Measurements from ENCODE around the gene CYBB.
"Not testable (repeated sequence)": the region's sequence is repeated elsewhere in the genome, so short reads cannot be mapped to it uniquely, and the experiment has no call there.

The CYBB gene

DNA sequence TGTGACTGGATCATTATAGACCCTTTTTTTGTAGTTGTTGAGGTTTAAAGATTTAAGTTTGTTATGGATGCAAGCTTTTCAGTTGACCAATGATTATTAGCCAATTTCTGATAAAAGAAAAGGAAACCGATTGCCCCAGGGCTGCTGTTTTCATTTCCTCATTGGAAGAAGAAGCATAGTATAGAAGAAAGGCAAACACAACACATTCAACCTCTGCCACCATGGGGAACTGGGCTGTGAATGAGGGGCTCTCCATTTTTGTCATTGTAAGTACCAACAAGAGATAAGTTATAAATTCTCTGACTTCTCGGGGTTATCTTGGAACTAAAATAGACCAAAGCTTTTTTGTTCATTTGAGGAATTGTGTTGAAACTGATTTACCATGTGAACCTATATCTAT lies at the start of gene CYBB:
Gene CYBB, plus strand, starts transcription at position 203 of the 400 bp plus-strand sequence. Its CDS starts 19 bp downstream, at position 222.
- no peak for DNase-seq (ENCODE audit: low spot score)

DNA sequence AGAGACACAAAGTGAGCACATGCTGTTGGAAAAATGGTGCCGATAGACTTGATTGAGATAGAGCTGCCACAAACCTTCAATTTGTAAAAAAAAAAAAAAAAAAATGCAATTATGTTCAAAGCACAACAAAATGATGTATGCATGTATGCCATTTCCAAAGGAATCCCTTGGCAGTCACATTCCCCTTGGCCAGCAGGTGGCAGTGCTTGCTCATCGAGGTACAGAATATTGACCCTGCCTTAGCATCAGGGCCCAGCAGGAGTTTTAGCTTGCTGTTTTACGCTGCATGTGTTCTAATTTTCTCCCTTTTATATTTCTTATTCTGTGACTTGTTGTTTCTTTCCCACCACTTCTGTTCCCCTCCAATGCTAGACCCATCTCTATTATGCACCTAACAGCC lies 34.5 kb upstream of the CYBB start:
- peak; percentile 75 for DNase-seq (ENCODE audit: low spot score)

DNA sequence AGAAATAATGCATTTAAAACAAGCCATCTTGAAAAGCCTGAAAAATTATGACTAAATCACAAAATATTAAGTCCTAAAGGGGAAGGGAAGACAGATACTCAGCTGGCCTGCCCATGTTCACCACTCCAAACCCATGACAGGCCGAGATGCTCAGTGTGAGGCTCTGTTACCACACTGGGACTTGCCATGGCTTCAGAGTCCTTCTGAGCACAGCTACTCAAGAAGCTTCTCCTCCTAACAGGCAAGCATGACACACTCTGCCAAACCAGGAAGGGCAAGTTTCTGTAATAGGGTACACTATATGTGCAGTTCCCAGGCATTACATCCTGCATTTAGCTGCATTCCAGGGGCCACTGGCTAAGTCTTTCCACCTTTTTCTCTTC lies 34.0 kb upstream of the CYBB start:
- DNase-seq (ENCODE audit: low spot score), result no peak

- peak; percentile 21 for DNase-seq (ENCODE audit: low spot score)
Observed at GRCh38 chrX:37746218-37746941, 33.5 kb upstream of the CYBB start.

DNA sequence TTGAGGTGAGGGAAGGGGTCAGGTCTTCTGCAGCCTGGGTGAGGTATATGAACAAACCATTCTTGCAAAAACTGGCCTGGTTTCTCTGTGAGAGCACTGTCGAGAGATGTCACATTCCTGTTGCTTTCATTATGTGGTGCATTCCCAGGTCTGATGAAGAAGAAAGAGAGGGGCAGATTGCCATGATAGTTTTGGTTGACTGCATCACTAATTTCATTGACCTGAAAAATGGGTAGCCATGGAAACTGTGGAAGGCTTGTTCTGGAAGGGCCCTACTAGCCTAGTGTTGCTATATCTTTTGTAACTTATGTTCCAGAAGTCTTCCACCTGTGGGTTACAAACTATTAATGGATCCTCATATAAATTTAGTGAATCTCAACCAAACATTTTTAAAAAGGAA lies 32.9 kb upstream of the CYBB start:
- DNase-seq (ENCODE audit: low spot score), result no peak

DNA sequence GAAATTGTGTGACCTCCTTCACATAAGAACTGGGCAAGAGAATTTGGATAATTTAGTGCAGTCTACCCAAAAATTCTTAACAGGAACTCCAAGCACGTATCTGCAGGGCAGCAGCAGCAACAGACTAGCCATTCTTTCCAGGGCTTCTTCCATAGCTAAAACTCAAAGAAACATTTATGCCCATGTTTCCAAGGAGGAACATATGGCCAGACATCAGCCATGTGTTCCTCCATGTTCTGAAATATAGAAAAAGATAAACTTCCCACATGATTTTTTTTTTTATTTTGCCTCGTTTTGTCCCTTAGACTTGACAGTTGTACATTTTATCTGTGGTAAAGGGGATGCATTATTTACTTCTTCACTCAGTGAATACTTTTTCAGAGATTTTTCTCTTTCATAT lies 27.6 kb upstream of the CYBB start:
- no peak for DNase-seq (ENCODE audit: low spot score)

GRCh38 chrX:37752936-37753335 lies 26.9 kb upstream of the CYBB start:
- no peak for DNase-seq (ENCODE audit: low spot score)

DNA sequence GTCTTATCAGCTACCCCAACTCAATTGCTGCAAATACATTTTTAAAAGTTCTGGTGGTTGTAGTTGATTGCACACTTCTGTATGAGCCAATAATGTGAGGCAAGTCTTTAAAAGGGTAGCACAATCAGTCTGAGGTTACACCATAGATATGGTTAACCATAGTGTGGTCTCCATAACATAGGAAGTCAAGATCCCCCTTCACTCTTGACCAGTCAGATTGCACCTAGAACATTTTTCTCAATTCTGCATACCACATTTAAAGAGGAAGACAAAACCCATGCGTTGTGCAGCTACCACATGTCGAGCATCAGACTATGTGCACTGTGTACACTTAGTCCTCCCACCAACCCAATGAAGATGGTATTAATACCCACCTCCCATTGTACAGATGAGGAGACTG lies 26.5 kb upstream of the CYBB start:
- no peak for DNase-seq (ENCODE audit: low spot score)

- DNase-seq (ENCODE audit: low spot score), result no peak
Observed at GRCh38 chrX:37754516-37754915, 25.3 kb upstream of the CYBB start.

DNA sequence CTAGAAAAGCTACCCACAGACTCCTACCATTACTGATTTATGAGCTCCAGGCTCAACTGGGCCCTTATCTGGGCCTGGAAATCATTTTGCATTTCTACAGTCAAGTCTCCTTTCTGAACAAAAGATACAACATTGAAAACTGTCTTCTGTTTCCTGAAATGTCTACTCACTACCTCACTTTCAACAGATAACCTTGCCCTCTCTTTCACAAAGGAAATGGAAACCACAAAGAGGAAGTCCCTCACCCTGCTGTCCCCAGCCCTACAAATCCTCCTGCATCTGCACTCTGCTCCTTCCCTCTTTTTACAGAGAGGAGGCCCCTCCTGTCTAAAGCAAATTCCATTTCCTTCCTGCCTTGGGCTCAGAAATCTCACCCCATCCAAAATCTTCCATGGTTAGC lies 24.8 kb upstream of the CYBB start:
- DNase-seq (ENCODE audit: low spot score), result peak; percentile 18

DNA sequence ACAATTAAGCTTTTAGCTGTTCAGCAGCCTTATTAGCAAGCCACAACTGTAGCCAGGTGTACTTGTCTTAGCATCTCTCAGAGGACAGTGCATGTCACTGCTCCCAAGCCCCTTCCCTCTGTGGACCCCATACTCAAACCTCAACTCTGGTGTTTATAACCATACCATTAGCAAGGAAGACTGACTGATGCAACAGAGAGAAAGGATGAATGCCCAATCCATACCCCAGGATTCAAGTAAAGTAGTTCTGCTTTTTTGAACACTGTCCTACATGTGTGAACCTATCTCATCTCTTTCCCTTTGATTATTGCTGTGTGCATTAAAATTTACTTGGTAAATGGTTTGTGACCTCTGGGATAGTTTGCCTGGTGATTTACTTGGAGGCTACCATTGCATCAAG lies 22.8 kb upstream of the CYBB start:
- DNase-seq (ENCODE audit: low spot score), result no peak

DNA sequence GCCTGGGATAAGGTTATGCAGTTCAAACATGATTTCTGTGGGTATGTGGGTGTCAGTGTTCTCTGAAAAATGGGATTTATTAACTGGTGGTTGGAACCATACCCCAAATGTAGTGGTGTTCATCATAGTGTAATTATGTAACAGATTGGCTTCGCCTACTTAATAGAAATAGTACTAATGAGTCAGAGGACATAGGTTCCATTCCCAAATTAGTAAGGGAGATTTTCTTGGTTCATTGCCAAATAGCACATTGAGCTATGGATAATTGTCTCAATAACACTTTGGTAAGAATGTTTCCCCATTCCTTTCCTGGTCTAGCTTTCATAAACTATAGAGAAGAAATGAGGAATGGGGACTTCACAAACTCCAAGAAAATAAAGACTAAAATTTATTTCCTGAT lies 20.5 kb upstream of the CYBB start:
- no peak for DNase-seq (ENCODE audit: low spot score)

- DNase-seq (ENCODE audit: low spot score), result no peak
Observed at GRCh38 chrX:37759878-37760418, 19.9 kb upstream of the CYBB start.

- DNase-seq (ENCODE audit: low spot score), result no peak
Observed at GRCh38 chrX:37763400-37763799, 16.5 kb upstream of the CYBB start.

- no peak for DNase-seq (ENCODE audit: low spot score)
Observed at GRCh38 chrX:37765507-37765906, 14.4 kb upstream of the CYBB start.

GRCh38 chrX:37767430-37767829 lies 12.4 kb upstream of the CYBB start:
- no peak for DNase-seq (ENCODE audit: low spot score)

DNA sequence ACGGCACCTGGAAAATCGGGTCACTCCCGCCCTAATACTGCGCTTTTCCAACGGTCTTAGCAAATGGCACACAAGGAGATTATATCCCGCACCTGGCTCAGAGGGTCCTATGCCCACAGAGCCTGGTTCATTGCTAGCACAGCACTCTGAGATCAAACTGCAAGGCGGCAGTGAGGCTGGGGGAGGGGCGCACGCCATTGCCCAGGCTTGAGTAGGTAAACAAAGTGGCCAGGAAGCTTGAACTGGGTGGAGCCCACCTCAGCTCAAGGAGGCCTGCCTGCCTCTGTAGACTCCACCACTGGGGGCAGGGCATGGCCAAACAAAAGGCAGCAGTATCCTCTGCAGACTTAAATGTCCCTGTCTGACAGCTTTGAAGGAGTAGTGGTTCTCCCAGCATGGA lies 11.0 kb upstream of the CYBB start:
- DNase-seq (ENCODE audit: low spot score), result not testable (repeated sequence)

- no peak for DNase-seq (ENCODE audit: low spot score)
Observed at GRCh38 chrX:37776283-37776986, 3.4 kb upstream of the CYBB start.

DNA sequence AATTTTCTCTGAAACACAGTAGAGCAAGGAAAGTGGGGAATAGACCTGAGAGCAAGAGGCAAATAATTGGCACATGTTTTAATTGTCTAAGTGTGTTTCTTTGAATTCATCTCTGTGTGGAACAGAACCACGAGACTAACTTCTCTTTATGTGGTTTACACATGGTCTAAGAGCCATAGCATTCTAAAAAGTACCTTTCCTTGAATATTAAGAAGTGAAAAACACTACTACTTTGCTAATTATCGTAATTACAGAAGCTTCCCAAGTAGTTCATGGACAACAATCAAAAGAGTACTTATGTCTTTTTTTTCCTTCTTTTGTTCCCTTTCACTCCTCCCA lies 2.9 kb upstream of the CYBB start:
- no peak for DNase-seq (ENCODE audit: low spot score)

- DNase-seq (ENCODE audit: low spot score), result no peak
Observed at GRCh38 chrX:37781081-37781480, 1.2 kb downstream of the CYBB start.

- no peak for DNase-seq (ENCODE audit: low spot score)
Observed at GRCh38 chrX:37781814-37782213, 2.0 kb downstream of the CYBB start.

- no peak for DNase-seq (ENCODE audit: low spot score)
Observed at GRCh38 chrX:37782359-37782758, 2.5 kb downstream of the CYBB start.

GRCh38 chrX:37783305-37783704 lies 3.4 kb downstream of the CYBB start:
- no peak for DNase-seq (ENCODE audit: low spot score)

DNA sequence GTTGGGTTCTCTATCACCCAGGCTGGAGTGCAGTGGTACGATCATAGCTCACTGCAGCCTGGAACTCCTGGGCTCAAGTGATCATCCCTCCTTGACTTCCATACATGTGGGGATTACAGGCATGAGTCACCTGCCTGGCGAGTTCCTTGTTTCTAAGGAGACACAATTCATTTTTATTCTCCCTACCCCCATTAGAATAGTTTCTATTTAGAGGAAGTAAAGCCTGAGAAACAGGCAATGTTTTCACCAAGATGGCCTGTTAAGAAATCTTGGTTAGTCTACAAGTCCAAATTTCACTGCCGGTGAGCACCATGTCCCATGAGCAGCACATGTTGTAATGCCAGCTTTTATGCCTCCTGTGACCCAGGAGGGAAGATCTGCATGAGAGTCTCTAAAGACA lies 5.7 kb downstream of the CYBB start:
- no peak for DNase-seq (ENCODE audit: low spot score)

Data from CD4-positive, alpha-beta T cell treated with Interleukin-2 at 100 ng/mL for 4 hours (primary cell).